SU-DHL-6 (cell line): Measurements from ENCODE around the gene EML1.

Source experiments
- H2AFZ ChIP-seq: fragments of 200-600 bp; sonication (generic); 2 replicates; pipeline ENCODE4 v1.6.1; 2014; ENCODE audit warnings: low read depth, mild to moderate bottlenecking, moderate library complexity, mixed read lengths, antibody characterized with exemption, low read length; ENCODE audit not compliant: severe bottlenecking
- H3F3A ChIP-seq: fragments of 200-600 bp; shearing (Covaris generic); 2 replicates; pipeline ENCODE4 v1.6.0; 2016; ENCODE audit warnings: antibody characterized with exemption, mild to moderate bottlenecking; ENCODE audit not compliant: insufficient read depth
- H3K27ac ChIP-seq: fragments of 200-600 bp; sonication (generic); 2 replicates; pipeline ENCODE4 v1.5.1; 2016; ENCODE audit warnings: low read depth, mild to moderate bottlenecking, low read length, moderate library complexity, mixed read lengths
- H3K27me3 ChIP-seq: fragments of 200-600 bp; sonication (generic), shearing (Covaris generic); 2 replicates; pipeline ENCODE4 v1.6.0; 2014; ENCODE audit warnings: mild to moderate bottlenecking, low read length
- H3K36me3 ChIP-seq: fragments of 200-600 bp; sonication (generic); 2 replicates; pipeline ENCODE4 v1.6.1; 2014; ENCODE audit warnings: mild to moderate bottlenecking, low read length, mixed read lengths
- H3K4me2 ChIP-seq: fragments of 300-600, 200-600 bp; shearing (Covaris generic), sonication (generic); 2 replicates; pipeline ENCODE4 v1.6.0; 2014; ENCODE audit warnings: low read length, low read depth, mild to moderate bottlenecking; ENCODE audit not compliant: poor library complexity, severe bottlenecking
- H3K4me3 ChIP-seq: fragments of 200-600 bp; sonication (generic); 2 replicates; pipeline ENCODE4 v1.5.1; 2014; ENCODE audit warnings: antibody characterized with exemption, low read length, mild to moderate bottlenecking, mixed read lengths; ENCODE audit not compliant: insufficient read depth, poor library complexity, severe bottlenecking
- H3K79me2 ChIP-seq: fragments of 200-600 bp; sonication (generic); 2 replicates; pipeline ENCODE4 v1.6.1; 2014; ENCODE audit warnings: mild to moderate bottlenecking, low read length, moderate library complexity; ENCODE audit not compliant: insufficient read depth
- H3K9ac ChIP-seq: fragments of 200-600 bp; sonication (generic); 2 replicates; pipeline ENCODE4 v1.7.0; 2014; ENCODE audit warnings: mild to moderate bottlenecking, low read length
- H3K9me2 ChIP-seq: fragments of 200-600 bp; sonication (generic); replicated peaks from 2 replicates; pipeline ENCODE4 v1.6.1; 2014; ENCODE audit warnings: low read length; ENCODE audit not compliant: insufficient read depth
- H3K9me3 ChIP-seq: fragments of 200-600 bp; sonication (generic); 2 replicates; pipeline ENCODE4 v1.6.1; 2014; ENCODE audit warnings: low read length, mixed read lengths; ENCODE audit not compliant: insufficient read depth
- H4K20me1 ChIP-seq: fragments of 200-600 bp; sonication (generic); 2 replicates; pipeline ENCODE4 v1.6.1; 2014; ENCODE audit warnings: low read depth, mild to moderate bottlenecking, antibody characterized with exemption, low read length, moderate library complexity, mixed read lengths
- EZH2phosphoT487 ChIP-seq: fragments of 200-600 bp; sonication (generic), shearing (Covaris generic); conservative IDR thresholded peaks from 2 replicates; pipeline ENCODE4 v1.6.1; 2018; ENCODE audit warnings: mild to moderate bottlenecking, antibody characterized with exemption, low read length, moderate library complexity, mixed read lengths
- TF ChIP-seq, protein P1 (sequence below): fragments of 200-600 bp; sonication (generic); IDR thresholded peaks from one replicate; pipeline ENCODE4 v1.5.1; 2017; ENCODE audit warnings: antibody characterized with exemption, mild to moderate bottlenecking, low read length, moderate library complexity; ENCODE audit not compliant: insufficient read depth, poor library complexity, severe bottlenecking

The EML1 gene

GRCh38 chr14:99818503-99819036 is 25.4 kb downstream of the EML1 start:
- Histone ChIP-seq H3K4me3 (no peak overlapping the region), H3K36me3 (no peaks in the 10 kb centered on the region), H3K4me2 (no peak overlapping the region), H3K27ac (no peak overlapping the region), H2AFZ (no peak overlapping the region), H3K79me2 (no peaks in the 10 kb centered on the region), H3K9me3 (no peaks in the 10 kb centered on the region), H4K20me1 (no peaks in the 10 kb centered on the region), H3F3A (no peaks in the 10 kb centered on the region), H3K27me3 (no peaks in the 10 kb centered on the region), H3K9ac (no peak overlapping the region), H3K9me2 (no peaks in the 10 kb centered on the region)
- no peak for TF ChIP-seq EZH2phosphoT487
- TF ChIP-seq, protein P1, sequence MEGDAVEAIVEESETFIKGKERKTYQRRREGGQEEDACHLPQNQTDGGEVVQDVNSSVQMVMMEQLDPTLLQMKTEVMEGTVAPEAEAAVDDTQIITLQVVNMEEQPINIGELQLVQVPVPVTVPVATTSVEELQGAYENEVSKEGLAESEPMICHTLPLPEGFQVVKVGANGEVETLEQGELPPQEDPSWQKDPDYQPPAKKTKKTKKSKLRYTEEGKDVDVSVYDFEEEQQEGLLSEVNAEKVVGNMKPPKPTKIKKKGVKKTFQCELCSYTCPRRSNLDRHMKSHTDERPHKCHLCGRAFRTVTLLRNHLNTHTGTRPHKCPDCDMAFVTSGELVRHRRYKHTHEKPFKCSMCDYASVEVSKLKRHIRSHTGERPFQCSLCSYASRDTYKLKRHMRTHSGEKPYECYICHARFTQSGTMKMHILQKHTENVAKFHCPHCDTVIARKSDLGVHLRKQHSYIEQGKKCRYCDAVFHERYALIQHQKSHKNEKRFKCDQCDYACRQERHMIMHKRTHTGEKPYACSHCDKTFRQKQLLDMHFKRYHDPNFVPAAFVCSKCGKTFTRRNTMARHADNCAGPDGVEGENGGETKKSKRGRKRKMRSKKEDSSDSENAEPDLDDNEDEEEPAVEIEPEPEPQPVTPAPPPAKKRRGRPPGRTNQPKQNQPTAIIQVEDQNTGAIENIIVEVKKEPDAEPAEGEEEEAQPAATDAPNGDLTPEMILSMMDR: no peak

DNA sequence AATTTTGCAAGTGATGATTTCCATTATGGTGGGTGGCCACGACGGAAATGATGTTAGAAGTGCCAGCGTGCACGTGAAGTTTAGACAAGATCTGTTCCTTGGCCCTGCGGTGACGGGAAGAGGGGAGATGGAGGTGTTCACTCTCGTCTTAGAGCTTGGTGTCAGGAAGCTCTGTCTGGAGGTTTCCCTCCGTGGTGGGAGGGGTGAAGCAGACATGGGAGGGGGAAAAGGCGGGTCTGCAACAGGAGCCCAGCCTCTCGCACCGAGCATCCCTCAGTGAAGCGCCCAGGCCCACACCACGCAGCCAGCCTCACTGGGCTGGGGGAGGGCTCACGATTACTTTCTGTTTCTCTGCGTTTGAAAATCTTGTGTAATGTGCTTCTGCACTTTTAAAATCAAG is 26.3 kb downstream of the EML1 start:
- H3K4me3 ChIP-seq: no peak overlapping the region
- H2AFZ ChIP-seq: no peak overlapping the region
- H3K27ac ChIP-seq: no peak overlapping the region
- H3K9ac ChIP-seq: no peak overlapping the region
- H3F3A ChIP-seq: no peaks in the 10 kb centered on the region
- no peaks in the 10 kb centered on the region for H3K36me3 ChIP-seq
- H4K20me1 ChIP-seq: no peaks in the 10 kb centered on the region
- no peak overlapping the region for H3K4me2 ChIP-seq
- no peaks in the 10 kb centered on the region for H3K27me3 ChIP-seq
- no peak for TF ChIP-seq EZH2phosphoT487
- TF ChIP-seq, protein P1: no peak
- H3K9me2 ChIP-seq: no peaks in the 10 kb centered on the region
- no peaks in the 10 kb centered on the region for H3K9me3 ChIP-seq
- no peaks in the 10 kb centered on the region for H3K79me2 ChIP-seq

- Histone ChIP-seq H3K4me2 (no peak overlapping the region), H3K4me3 (no peak overlapping the region), H3K9me2 (no peaks in the 10 kb centered on the region), H2AFZ (no peak overlapping the region), H3K36me3 (no peaks in the 10 kb centered on the region), H3K27ac (no peak overlapping the region), H3K79me2 (no peaks in the 10 kb centered on the region), H3K9ac (no peak overlapping the region), H3K27me3 (no peaks in the 10 kb centered on the region), H3K9me3 (no peaks in the 10 kb centered on the region), H3F3A (no peaks in the 10 kb centered on the region), H4K20me1 (no peaks in the 10 kb centered on the region)
- no peak for TF ChIP-seq EZH2phosphoT487
- TF ChIP-seq, protein P1: no peak
Observed at GRCh38 chr14:99820702-99821331, 27.6 kb downstream of the EML1 start.
